Astrocyte (in vitro differentiated cells and primary cell): ENCODE results near the gene SMCO2.

Experiments
- EZH2 ChIP-seq: IDR thresholded peaks from 2 replicates; pipeline ENCODE4 v1.6.1; 2012; ENCODE audit warnings: mild to moderate bottlenecking, low read length, inconsistent platforms; ENCODE audit not compliant: insufficient read depth
- TF ChIP-seq, protein P1 (sequence below): IDR thresholded peaks from 2 replicates; pipeline ENCODE4 v1.5.1; 2011; ENCODE audit warnings: low read depth, mild to moderate bottlenecking, inconsistent platforms, low read length, moderate library complexity; ENCODE audit not compliant: insufficient read depth

DNA sequence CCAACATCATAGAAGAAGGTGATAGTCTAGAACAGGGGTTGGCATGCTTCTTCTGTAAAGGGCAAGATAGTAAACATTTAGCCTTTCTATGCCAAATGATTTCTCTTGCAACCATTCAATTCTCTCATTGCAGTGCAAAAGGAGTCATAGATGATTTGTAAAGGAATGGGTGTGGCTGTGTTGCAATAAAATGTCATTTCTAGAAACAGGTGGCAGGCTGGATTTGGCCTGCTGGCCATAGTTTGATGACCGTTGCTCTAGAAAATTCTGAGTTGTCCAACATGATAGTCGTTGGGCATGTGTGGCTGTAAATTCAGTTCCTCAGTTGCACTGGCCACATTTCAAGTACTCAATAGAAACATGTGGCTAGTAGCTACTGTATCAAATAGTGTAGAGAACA lies 21.7 kb downstream of the SMCO2 start:
- TF ChIP-seq, protein P1, sequence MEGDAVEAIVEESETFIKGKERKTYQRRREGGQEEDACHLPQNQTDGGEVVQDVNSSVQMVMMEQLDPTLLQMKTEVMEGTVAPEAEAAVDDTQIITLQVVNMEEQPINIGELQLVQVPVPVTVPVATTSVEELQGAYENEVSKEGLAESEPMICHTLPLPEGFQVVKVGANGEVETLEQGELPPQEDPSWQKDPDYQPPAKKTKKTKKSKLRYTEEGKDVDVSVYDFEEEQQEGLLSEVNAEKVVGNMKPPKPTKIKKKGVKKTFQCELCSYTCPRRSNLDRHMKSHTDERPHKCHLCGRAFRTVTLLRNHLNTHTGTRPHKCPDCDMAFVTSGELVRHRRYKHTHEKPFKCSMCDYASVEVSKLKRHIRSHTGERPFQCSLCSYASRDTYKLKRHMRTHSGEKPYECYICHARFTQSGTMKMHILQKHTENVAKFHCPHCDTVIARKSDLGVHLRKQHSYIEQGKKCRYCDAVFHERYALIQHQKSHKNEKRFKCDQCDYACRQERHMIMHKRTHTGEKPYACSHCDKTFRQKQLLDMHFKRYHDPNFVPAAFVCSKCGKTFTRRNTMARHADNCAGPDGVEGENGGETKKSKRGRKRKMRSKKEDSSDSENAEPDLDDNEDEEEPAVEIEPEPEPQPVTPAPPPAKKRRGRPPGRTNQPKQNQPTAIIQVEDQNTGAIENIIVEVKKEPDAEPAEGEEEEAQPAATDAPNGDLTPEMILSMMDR: no peak
- TF ChIP-seq EZH2: no peak
